NCI-H187 (cell line): ENCODE results near the gene PRKD3.

Experiments
- DNase-seq, 2 experiments: peaks; one replicate each; lab custom pipeline; 2025; lab: John Stamatoyannopoulos, UW

PRKD3 gene

DNA sequence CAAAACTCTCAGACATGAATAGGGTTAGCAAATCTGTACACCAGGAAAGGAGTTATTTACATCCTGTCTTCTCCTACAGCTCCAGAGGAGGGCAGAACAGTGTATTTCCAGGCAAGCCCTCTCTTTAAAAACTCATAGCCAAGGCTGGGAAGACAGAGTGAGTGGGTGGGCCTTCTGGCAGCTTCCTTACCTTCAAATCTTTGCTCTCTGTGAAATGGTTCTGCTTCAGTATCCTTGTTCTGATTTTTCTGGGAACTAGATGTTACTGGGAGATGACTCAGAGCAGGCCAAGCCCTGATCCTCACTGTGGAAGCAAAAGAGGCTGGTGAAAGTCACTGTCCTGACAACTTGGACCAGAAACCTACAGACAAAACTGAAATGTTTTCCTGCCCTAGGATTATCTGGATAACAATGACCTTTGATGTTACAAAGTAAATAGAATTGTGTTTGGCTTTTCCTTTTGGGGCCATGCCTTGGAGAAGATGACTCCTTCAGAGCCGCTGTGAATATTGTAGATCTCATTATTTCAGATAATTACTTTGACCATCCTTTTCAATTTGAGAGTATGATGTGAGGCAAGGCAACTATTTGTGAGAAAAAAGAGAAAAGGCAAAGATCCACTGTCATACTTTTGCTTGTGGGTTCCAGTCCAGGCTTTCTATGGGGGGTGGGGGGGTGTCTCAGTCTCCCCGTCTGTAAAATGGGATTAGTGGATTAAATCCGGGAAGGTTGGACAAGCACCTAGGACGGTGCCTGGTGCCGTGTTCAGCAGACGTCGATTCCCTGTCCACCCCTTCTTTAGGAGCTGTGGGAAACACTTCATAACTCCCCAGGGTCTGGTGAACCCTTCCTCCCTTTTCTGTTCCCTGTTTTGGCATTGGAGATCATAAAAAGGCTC lies 19.2 kb upstream of the PRKD3 start:
- no peak for DNase-seq

DNA sequence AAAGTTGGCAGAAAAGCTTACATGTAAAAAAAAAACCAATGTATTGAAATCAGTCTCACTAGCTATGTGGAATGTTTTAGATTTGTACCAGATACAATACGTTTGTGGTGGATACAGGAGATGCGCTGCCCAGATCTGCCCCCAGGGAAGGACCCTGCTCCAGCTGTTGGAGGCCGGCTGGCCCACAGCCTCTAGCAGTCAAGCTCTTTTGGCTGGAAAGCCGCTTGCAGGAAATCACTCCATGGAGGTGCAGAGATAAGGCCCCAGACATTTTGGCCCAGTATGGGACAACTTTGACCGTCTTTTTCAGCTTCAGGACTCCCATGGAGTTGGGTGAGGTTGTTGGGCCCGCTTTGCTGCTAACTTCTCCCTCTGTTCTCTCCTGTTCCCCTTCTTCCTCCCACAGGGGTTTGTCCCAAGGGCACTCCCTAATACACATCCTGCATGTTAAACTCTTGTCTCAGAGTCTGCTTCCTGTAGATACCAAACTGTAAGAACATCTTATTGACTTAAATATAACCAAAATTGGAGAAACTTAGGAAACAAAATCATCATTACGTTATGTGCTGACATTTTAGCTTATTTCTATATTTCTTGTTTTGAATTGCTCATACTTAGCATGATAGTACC lies 18.1 kb upstream of the PRKD3 start:
- no peak for DNase-seq

DNA sequence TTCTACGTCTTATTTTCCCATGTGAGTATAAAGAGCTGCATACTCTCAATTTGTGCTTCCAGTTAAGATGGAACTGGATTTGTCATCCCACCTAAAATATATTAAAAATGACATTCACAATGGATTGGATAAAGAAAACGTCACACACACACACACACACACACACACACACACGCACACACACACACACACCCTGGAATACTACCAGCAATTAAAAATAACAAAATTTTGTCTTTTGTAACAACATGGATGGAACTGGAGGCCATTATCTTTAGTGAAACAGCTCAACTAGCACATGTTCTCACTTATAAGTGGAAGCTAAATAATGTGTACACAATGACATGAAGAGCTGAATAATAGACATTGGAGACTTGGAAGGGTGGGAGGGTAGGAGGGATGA lies 16.0 kb upstream of the PRKD3 start:
- DNase-seq: no peak

DNA sequence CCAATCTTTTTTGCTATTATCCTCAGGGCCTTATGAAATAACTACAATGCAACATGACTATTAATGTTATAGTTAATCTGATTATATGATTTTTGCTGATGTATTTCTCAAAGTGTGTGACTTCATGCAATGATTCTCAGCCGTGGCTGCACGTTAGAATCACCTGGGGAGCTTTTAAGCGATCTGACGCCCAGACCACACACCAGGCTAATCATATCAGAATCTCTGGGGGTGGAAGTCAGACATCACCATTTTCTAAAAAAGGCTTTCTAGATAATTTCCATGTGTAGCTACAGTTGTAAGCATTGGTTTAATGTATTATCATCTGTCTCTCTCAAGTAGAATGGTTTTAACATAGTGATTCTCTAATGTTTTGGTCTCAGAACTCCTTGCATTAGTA lies 14.3 kb upstream of the PRKD3 start:
- DNase-seq: no peak

DNA sequence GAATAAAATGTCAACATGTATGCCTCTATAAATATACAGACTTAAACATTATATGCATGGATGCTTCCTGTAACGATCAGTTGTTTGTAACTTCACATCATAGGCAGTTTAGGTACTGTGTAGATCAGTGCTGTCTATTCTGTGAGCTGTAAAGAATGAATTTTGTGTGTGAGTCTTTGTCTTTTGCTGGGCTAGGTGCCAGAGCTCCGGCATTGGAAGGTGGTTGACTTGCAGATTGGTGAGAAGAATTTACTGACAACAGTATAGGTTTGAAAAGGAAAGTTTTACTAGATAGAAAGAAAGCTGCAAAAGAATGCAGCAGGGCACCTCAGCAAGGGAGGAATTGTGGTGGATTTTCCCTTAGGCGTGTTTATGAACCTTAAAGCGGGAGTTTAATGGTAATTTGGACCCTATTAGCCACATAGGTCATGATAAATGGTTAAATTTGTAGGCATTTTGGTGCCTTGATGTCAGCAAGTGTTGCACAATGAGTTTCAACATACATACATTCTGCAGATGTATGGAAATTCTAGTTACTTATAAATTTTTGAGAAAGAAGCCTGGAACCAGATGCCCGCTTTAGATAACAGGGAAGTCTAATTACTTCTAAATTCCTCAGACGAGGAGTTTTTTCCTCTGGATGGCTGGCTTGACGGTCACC lies 13.1 kb upstream of the PRKD3 start:
- DNase-seq: no peak

DNA sequence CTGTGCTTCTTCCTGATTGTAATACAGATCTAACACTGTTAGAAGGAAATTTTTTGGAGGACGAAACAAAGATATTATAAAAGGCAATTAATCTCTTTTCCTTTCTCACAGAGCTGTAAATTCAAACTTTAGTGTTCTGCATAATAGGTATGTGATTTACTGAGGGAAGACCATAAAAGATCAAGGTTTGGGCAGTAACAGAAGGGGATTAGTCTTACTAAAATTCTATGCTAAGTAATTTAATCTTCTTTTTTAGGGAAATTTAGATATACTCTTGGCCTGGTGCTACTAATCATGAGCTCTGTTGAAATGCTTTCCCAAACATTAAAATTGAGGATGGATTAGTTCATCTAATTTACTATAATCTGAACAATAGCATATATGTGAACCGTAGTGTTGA lies 11.0 kb upstream of the PRKD3 start:
- no peak for DNase-seq

DNA sequence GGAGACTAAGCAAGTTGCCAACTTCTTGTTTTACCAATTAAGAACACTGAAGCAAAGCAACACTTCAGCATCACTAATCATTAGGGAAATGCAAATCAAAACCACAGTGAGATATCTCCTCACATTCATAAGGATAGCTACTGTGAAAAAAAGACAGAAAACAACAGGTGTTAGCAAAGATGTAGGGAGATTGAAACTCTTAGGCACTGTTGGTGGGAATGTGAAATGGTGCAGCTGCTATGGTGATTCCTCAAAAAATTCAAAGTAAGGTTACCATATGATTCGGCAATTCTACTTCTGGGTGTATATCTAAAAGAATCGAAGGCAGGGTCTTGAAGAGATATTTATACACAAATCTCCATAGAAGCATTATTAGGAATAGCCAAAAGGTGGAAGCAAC lies 8.6 kb upstream of the PRKD3 start:
- DNase-seq: no peak

DNA sequence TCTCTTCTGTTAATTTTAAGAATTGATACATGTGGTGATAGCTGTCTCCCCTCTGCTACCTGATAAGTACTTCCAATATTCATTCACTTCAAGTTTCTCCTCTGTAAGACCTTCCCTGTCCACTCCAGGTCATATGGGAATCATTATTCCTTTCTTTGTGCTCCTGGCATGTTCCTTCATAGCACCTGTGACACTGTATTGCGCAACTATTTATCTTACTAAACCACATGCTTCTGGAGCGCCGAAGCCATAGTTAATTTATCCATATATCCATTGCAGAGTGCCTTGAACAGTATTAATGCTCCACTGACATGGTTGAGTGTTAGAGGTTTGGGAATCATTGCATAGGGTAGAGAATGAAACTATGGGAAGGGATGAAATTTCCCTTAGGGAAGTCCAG lies 7.9 kb upstream of the PRKD3 start:
- DNase-seq: no peak

DNA sequence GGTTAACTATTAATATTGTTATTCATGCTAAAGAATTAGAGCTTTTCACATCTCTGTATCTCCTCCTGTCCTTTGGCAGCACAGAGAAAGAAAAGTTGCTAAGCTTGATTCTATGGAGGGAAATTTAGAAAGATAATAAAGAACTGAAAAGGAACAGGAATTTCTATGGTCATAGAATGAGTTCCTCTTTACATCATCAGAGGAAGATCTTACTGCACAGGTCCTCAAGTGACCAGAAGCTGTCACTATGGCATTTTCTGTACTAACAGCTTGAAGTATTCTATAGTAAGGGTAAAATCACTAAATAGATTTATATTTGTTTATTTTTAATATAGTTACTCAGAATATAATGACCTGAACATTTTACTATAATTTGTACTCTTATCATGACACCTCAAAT lies 6.0 kb upstream of the PRKD3 start:
- no peak for DNase-seq

DNA sequence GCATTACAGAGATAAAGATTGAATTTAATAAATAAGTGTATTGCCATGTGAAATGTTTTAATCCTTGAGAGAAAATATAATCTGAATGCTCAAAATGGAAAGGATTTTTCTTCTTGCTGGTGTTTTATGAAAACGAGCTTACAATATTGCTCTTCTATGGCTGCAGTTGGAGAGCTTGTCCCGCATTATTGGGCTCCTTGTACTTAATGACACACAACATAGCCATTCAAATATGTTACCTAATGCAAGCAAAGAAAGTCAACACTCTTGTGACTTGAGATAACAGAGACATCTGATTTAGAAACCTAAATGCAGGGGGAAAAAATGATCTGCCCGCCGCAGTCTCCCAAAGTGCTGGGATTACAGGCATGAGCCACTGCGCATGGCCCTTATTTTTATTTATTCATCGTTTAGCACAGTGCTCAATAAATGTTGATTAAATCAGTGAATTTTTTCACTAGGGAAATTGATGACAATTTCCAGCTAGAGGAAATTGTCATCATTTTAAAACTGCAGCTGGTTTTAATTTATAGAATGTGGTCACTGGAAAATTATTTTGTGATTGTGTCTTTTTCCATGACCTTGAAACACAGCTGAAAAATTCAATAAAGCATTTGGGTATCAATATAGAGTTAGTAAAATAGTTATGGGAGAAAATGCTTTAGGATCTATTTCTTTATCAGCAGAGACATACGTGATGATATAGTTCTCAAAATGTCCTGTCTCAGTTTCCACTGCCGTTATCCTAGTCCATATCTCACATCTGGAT lies 2.4 kb upstream of the PRKD3 start:
- DNase-seq: no peak

DNA sequence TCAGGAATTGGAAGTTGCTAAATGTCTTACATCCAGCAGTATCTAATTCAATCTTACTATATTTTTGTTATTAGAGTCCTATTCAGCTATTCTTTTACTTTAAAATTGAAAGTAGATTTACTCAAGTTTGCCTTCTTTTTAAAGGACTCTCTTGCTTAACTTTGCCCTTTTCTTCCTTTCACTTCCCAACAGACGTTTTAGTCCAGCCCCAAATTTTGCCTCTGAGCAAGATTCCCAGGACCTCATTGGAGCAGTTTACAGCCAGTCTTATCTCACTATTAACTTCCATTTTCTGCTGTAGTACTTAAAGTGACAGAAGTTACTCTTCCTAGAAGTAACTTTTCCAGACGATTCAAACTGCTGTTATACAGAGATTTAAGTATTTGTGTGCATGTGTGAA lies 1.7 kb upstream of the PRKD3 start:
- no peak for DNase-seq

DNA sequence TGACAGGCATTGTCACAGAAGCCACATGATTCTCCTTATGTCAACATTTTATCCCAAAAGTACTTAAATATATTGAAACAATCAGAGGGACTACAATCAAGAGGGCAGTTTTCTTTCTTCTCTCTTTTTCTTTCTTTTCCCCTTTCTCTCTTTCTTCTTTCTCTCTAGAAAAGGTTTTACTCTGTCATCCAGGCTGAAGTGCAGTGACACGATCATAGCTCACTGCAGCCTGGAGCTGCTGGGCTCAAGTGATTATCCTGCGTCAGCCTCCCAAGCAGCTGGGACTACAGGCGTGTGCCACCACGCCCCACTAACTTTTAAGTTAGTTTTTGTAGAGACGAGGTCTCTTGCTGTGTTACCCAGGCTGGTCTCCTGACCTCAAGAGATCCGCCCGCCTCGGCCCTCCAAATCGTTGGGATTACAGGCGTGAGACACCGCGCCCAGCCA lies 1.0 kb upstream of the PRKD3 start:
- DNase-seq: no peak

DNA sequence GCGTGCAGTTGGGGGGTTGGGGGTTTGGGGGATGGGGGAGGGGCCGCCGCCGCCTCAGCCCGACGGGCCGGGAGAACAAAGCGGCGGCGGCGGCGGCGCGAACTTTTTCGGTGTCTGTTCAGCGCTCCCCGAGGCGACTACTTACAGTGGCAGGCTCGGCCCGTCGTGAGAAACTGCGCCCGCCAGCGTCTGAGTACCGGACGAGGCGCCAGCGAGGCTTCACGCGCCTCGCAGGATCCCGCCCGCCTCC lies 172 bp downstream of the PRKD3 start:
- no peak for DNase-seq

DNA sequence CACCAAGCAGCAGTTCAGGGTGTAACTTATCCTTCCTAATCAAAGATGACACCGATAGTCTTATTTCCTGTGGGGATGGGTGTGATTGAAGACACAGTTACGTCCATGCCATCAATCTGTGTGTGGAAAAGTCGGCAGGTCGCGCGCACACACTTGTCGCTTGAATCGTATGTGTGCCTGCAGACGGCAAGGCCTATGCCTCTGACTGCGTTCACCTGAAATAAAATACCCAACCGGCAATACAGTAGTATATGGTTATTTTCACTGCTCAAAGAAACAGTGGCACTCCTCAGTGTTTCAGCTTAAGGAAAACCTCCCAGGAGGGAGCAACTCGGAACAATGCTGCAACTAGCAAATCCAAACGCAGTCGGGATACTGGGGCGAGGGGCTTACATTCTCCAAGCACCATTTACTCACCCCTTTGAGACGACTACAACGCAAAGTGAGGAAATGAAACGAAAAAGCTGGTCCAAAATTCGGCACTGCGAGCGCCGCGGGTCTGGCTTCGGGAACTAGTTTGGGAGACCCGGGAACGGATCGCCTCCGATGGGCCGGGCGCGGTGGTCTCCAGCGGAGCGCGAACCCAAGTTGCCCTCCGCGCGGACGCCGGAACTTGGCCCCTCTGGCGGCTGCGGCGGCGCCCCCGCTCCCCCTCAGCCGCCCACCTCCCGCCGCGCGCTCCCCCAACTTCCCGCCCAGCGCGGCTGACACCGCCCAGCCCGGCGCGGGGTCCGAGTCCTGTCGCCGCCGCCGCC lies 675 bp downstream of the PRKD3 start:
- DNase-seq: peak in 1 of 2 experiments; percentile 14

DNA sequence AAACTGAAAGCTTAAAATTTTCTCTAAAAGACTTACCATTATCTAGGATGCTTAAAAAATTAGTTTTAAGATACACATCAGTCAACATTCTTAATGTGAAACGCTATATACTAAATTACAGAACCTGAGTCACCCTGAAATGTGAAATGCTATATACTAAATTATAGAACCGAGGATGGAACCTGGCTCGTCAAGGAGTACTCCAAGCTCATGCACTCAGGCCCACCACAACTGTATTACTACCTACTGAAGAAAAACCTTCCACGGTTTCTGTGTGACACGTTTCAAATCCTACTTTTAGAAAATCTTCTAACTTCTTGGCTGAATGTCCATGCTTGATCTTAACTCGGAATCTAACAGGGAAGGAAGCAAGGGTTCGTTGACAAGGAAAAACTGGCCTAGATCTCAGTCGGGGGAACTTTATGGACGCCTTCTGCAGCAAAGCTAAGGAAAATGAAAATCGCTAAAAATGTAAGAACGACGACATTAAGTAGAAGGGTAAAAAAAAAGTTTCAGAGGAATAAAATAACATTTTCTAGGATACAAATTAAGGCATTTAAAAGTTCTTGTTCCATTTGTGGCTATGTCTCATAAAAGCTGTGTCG lies 1.4 kb downstream of the PRKD3 start:
- no peak for DNase-seq

DNA sequence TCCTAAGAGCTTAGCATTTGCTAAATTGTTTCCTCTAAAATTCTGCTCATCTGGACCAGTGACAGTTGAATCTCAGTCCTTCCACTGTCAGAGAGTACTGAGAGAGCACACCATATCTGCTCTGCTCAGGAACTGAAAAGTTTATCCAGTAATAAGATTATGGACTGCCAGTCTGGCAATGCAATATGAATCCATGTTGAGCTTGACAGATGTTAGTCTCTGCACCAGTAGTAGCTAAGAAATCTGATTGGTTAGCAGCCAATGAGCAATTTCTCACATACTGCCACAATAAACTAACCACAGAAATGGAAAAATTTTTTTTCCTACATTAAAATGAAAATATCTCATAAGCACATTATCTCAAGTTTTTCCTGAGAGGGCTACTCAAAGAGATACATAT lies 2.3 kb downstream of the PRKD3 start:
- DNase-seq: no peak

DNA sequence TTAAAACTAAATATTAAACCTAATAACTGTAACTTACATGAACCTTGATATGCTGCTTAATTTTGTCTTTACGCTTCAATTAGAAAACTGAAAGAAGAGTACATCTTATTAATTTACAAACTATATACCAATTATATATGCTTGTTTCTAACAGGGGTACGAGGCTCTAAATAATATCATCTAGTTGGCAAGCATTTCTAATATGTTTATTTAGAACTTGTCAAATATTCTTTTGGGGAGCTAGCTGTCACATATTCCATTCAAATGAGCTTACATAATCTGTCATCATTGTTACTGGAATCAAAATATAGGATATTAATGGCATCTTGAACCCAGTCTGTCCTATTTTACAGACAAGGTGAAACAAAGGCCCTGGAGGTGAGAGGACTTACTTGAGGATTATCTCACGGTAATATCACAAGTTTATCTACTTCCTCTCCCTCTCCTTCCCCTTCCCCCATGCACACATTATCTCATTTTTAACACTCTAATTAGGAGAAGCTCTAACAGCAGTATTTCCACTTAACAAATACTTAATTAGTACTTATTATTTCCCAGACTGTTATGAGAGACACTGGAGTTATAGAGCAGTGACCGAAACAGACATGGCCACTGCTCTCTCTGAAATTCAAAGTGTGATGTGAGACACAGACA lies 3.5 kb downstream of the PRKD3 start:
- no peak for DNase-seq

DNA sequence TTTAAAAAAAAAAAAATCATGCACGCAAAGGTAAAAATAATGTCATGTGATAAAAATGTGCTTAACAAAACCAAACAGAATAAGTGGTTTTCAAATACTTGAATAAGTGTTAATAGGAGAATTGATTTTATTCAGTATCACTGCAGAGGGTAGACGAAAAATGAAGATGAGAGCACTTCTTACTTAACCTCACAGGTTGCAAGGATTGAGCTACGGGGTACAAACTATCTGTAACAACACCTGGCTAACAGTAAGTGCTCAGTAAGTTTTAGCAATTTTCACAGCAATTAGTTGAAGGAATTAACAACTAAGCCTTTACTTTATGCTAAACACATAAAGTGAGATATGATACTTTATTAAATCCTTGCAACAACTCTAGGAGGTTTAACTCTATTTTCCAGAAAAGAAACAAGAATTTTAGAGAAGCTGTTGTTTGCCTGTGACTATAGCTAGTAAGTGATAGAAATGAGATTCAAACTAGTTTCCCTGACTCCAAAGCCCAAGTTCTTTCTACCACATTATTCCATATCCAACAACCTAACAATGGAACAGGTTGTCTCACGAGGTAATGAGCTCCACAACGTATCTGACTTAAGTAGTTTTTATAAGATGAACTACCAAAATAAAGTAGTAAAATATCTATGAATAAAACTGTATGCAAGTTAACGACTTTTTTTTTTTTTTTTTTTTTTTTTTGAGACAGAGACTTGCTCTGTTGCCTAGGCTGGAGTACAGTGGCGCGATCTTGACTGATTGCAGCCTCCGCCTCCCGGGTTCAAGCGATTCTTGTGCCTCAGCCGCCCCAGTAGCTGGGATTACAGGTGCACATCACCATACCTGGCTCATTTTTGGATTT lies 4.7 kb downstream of the PRKD3 start:
- DNase-seq: no peak

DNA sequence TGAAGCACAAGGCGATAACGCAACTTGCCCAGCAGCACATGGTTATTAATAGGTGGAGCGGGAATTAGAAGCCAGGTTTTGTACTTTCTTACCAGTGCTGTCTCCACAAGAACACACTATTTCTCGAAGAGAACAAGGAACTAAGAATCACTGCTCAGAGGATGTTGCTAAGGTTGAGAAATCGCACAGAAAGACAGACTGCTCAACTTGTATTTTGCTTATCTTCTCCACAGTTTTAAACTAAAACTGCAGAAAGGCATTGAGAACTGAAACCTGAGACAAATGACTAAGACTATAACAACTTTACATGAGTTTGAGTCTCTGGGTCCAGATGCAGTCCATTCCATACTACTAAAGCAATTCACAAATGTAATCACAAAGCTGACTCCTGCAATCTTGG lies 6.2 kb downstream of the PRKD3 start:
- DNase-seq: no peak

DNA sequence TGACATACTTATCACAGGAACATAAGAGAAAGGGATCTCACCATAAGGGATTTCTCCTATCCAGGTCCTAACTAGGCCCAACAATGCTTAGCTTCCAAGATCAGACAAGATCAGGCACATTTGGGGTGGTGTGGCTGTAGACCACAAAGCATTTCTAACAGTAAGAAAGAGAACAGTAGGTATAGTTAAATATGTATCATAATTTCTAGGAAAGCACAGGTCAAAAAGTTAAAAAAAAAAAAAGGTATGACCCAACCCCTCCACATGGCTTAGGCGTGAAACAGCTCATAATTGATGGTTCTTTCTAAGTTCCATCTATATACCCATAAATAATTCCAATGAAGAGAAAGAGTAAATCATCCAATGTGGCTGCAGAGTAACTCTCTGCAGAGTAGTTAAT lies 6.9 kb downstream of the PRKD3 start:
- no peak for DNase-seq
